ENCODE results near the gene VWC2L. TPM values are rescaled to one million over a fixed set of nuclear protein-coding genes. Genes with fewer than 3 reads are reported as not detected.

VWC2L gene
- total and polyA plus RNA-seq, 7 donors = 0.28 TPM; not detected in 6

DNA sequence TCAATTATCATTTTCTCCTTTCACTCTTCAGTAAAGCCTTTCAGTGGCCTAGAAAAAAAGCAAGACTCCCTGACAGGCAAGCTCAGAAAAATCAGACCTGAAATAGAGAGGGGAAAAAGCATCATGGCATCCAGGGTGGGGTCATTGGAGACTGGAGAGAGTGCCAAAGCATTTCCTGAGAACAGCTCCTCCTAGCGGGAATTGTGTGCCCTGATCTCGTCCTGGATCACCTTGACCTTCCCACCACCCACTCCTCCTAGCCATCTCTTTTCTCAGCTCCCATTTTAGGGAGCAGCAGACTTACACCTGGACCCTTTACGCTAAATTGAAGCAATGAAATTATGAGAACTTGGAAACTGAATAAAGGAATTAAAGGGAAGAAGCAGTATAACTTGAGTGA is 176.6 kb downstream of the VWC2L start:
- no peak for DNase-seq
- WGBS, 2 donors = 48 to 54% methylated on average over 3 of the region's 3 CpGs
- intact Hi-C loops (cut with DNase I) = no loop called here
- no peak overlapping the region for H3K4me3 ChIP-seq
- TF ChIP-seq, protein P1, sequence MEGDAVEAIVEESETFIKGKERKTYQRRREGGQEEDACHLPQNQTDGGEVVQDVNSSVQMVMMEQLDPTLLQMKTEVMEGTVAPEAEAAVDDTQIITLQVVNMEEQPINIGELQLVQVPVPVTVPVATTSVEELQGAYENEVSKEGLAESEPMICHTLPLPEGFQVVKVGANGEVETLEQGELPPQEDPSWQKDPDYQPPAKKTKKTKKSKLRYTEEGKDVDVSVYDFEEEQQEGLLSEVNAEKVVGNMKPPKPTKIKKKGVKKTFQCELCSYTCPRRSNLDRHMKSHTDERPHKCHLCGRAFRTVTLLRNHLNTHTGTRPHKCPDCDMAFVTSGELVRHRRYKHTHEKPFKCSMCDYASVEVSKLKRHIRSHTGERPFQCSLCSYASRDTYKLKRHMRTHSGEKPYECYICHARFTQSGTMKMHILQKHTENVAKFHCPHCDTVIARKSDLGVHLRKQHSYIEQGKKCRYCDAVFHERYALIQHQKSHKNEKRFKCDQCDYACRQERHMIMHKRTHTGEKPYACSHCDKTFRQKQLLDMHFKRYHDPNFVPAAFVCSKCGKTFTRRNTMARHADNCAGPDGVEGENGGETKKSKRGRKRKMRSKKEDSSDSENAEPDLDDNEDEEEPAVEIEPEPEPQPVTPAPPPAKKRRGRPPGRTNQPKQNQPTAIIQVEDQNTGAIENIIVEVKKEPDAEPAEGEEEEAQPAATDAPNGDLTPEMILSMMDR (IDR thresholded peaks at IDR 0.05) = no peak
- TF ChIP-seq POLR2AphosphoS5 (IDR thresholded peaks at IDR 0.05) (no peak), EP300 (IDR thresholded peaks at IDR 0.05) (no peak), POLR2A (IDR thresholded peaks at IDR 0.05) (no peak)
- H3K27me3 ChIP-seq = no peaks in the 10 kb centered on the region
- no peak overlapping the region for H3K27ac ChIP-seq
- H3K36me3 ChIP-seq = no peaks in the 10 kb centered on the region
- H3K4me1 ChIP-seq = no peaks in the 10 kb centered on the region
- H3K9me3 ChIP-seq = no peaks in the 10 kb centered on the region

DNA sequence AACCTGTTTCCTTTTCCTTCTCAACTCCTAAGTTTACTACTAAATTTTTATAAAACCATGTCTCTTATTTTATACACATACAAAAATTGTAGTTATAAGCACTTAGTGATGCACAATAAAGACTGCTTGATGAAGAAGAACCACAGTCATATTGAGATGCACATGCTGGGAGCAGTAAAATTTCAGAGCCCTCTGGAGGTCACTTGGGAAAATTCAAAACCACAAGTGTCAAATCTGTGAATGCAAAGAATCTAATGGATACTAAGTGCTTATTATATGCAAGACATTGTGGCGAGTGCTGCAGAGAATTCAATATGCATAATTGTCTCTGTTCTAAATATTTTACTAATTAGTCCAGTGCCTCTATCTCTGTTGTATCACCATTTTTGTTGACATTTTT is 180.5 kb downstream of the VWC2L start:
- peaks cover 0 to 5% (median 0%) of the 10 kb centered on the region in 4 donors for H3K4me1 ChIP-seq
- H3K4me3 ChIP-seq = no peak overlapping the region
- intact Hi-C loops (cut with DNase I) = no loop called here
- H3K36me3 ChIP-seq = no peaks in the 10 kb centered on the region
- no peaks in the 10 kb centered on the region for H3K27me3 ChIP-seq
- no peak for DNase-seq
- TF ChIP-seq, protein P1 (IDR thresholded peaks at IDR 0.05) = no peak
- TF ChIP-seq EP300 (IDR thresholded peaks at IDR 0.05) (no peak), POLR2AphosphoS5 (IDR thresholded peaks at IDR 0.05) (no peak)
- no peak overlapping the region for H3K27ac ChIP-seq
- H3K9me3 ChIP-seq = no peaks in the 10 kb centered on the region
- WGBS, 2 donors = 65 to 73% methylated on average over 1 of the region's 1 CpG

DNA sequence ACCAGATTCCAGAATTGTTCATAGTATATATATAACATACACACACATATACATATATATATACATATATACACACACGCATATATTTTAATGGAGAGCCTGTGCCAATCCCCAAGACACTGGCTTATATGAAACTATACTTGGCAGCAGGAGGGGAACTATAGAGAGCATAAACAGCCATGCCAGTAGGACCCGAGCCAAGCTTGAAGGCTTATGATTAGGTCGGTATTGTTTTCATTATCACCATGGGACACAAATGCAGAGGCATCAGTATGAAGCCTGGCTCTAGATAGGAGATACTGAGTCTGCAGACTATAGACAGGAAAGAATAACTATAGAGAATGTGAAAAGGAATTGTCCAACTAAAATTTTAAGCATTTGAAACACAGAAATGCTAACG is 181.2 kb downstream of the VWC2L start:
- WGBS, 2 donors = 77 to 85% methylated on average over 4 of the region's 4 CpGs
- Histone ChIP-seq H3K27me3 (no peaks in the 10 kb centered on the region), H3K36me3 (no peaks in the 10 kb centered on the region), H3K4me1 (peaks cover 0 to 5% (median 0%) of the 10 kb centered on the region in 4 donors), H3K27ac (no peak overlapping the region), H3K4me3 (no peak overlapping the region), H3K9me3 (no peaks in the 10 kb centered on the region)
- TF ChIP-seq POLR2A (IDR thresholded peaks at IDR 0.05) = no peak
- no peak for TF ChIP-seq POLR2AphosphoS5 (IDR thresholded peaks at IDR 0.05)
- no peak for TF ChIP-seq EP300 (IDR thresholded peaks at IDR 0.05)
- TF ChIP-seq, protein P1 (IDR thresholded peaks at IDR 0.05) = no peak
- intact Hi-C loops (cut with DNase I) = no loop called here
- no peak for DNase-seq

DNA sequence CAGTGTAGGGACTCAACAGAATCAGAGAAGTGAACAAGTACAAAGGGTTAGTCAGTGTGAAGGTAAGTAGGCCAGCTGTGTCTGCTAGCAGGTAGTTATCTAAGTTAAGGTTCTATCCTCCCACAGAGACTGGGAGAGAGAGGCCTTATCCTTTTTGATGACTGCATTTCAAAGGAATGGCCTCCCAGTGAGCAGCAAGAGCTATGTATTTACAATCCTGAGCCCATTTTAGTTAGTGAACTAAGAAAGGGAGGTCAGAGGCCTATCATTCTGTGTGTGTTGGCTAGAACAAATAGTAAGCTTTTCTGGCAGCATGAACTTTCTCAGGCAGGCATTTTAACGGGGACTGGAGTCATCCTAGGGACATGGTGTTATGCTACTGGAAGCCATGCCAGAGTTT is 182.9 kb downstream of the VWC2L start:
- intact Hi-C loops (cut with DNase I) = no loop called here
- no peaks in the 10 kb centered on the region for H3K9me3 ChIP-seq
- H3K4me1 ChIP-seq = peaks cover 0 to 5% (median 0%) of the 10 kb centered on the region in 4 donors
- TF ChIP-seq, protein P1 (IDR thresholded peaks at IDR 0.05) = no peak
- no peak for TF ChIP-seq POLR2AphosphoS5 (IDR thresholded peaks at IDR 0.05)
- TF ChIP-seq EP300 (IDR thresholded peaks at IDR 0.05) = no peak
- TF ChIP-seq POLR2A (IDR thresholded peaks at IDR 0.05) = no peak
- no peak for DNase-seq
- WGBS, 2 donors = 68 to 80% methylated on average over 1 of the region's 1 CpG
- H3K27ac ChIP-seq = no peak overlapping the region
- no peak overlapping the region for H3K4me3 ChIP-seq
- H3K36me3 ChIP-seq = no peaks in the 10 kb centered on the region
- H3K27me3 ChIP-seq = no peaks in the 10 kb centered on the region

Measured in sigmoid colon (tissue), 7 donors.